Measurements from ENCODE around the gene AGBL3. TPM values are rescaled to one million over a fixed set of nuclear protein-coding genes. Genes with fewer than 3 reads are reported as not detected.

Gene AGBL3
- total and polyA plus RNA-seq, 9 of the 15 experiments (the other 6 are each of a cell fraction or from before 2014, with no cell fraction given) = 0.54 to 2.9 (median 1.7) TPM

GRCh38 chr7:135160098-135160857, 174.0 kb downstream of the AGBL3 start (continued):
- TF ChIP-seq, protein P1, sequence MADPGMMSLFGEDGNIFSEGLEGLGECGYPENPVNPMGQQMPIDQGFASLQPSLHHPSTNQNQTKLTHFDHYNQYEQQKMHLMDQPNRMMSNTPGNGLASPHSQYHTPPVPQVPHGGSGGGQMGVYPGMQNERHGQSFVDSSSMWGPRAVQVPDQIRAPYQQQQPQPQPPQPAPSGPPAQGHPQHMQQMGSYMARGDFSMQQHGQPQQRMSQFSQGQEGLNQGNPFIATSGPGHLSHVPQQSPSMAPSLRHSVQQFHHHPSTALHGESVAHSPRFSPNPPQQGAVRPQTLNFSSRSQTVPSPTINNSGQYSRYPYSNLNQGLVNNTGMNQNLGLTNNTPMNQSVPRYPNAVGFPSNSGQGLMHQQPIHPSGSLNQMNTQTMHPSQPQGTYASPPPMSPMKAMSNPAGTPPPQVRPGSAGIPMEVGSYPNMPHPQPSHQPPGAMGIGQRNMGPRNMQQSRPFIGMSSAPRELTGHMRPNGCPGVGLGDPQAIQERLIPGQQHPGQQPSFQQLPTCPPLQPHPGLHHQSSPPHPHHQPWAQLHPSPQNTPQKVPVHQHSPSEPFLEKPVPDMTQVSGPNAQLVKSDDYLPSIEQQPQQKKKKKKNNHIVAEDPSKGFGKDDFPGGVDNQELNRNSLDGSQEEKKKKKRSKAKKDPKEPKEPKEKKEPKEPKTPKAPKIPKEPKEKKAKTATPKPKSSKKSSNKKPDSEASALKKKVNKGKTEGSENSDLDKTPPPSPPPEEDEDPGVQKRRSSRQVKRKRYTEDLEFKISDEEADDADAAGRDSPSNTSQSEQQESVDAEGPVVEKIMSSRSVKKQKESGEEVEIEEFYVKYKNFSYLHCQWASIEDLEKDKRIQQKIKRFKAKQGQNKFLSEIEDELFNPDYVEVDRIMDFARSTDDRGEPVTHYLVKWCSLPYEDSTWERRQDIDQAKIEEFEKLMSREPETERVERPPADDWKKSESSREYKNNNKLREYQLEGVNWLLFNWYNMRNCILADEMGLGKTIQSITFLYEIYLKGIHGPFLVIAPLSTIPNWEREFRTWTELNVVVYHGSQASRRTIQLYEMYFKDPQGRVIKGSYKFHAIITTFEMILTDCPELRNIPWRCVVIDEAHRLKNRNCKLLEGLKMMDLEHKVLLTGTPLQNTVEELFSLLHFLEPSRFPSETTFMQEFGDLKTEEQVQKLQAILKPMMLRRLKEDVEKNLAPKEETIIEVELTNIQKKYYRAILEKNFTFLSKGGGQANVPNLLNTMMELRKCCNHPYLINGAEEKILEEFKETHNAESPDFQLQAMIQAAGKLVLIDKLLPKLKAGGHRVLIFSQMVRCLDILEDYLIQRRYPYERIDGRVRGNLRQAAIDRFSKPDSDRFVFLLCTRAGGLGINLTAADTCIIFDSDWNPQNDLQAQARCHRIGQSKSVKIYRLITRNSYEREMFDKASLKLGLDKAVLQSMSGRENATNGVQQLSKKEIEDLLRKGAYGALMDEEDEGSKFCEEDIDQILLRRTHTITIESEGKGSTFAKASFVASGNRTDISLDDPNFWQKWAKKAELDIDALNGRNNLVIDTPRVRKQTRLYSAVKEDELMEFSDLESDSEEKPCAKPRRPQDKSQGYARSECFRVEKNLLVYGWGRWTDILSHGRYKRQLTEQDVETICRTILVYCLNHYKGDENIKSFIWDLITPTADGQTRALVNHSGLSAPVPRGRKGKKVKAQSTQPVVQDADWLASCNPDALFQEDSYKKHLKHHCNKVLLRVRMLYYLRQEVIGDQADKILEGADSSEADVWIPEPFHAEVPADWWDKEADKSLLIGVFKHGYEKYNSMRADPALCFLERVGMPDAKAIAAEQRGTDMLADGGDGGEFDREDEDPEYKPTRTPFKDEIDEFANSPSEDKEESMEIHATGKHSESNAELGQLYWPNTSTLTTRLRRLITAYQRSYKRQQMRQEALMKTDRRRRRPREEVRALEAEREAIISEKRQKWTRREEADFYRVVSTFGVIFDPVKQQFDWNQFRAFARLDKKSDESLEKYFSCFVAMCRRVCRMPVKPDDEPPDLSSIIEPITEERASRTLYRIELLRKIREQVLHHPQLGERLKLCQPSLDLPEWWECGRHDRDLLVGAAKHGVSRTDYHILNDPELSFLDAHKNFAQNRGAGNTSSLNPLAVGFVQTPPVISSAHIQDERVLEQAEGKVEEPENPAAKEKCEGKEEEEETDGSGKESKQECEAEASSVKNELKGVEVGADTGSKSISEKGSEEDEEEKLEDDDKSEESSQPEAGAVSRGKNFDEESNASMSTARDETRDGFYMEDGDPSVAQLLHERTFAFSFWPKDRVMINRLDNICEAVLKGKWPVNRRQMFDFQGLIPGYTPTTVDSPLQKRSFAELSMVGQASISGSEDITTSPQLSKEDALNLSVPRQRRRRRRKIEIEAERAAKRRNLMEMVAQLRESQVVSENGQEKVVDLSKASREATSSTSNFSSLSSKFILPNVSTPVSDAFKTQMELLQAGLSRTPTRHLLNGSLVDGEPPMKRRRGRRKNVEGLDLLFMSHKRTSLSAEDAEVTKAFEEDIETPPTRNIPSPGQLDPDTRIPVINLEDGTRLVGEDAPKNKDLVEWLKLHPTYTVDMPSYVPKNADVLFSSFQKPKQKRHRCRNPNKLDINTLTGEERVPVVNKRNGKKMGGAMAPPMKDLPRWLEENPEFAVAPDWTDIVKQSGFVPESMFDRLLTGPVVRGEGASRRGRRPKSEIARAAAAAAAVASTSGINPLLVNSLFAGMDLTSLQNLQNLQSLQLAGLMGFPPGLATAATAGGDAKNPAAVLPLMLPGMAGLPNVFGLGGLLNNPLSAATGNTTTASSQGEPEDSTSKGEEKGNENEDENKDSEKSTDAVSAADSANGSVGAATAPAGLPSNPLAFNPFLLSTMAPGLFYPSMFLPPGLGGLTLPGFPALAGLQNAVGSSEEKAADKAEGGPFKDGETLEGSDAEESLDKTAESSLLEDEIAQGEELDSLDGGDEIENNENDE (IDR thresholded peaks at IDR 0.05; ENCODE audit: low read depth, low read length) = no peak
- TF ChIP-seq CBX1 (IDR thresholded peaks at IDR 0.05; ENCODE audit: low read depth) (no peak; the same call in 1 of the 2 replicates), KDM2B (CRISPR knock-in tag; IDR thresholded peaks at IDR 0.05) (no peak), LARP7 (IDR thresholded peaks at IDR 0.05) (no peak), CBFA2T2 (conservative IDR thresholded peaks at IDR 0.05) (peak; percentile 60), ZBTB1 (CRISPR knock-in tag; IDR thresholded peaks at IDR 0.05; ENCODE audit: borderline replicate concordance, low read depth) (no peak), GABPA (tag; conservative IDR thresholded peaks at IDR 0.05; ENCODE audit: low read depth) (peak; percentile 51), SAFB2 (IDR thresholded peaks at IDR 0.05; ENCODE audit: borderline replicate concordance, low read depth, low read length, severe bottlenecking) (no peak), TARDBP (IDR thresholded peaks at IDR 0.05) (0 out of 2 replicates have a peak, but pooled peaks have one; percentile 20), ZNF436 (CRISPR knock-in tag; IDR thresholded peaks at IDR 0.05) (no peak)
- TF ChIP-seq, protein P2, sequence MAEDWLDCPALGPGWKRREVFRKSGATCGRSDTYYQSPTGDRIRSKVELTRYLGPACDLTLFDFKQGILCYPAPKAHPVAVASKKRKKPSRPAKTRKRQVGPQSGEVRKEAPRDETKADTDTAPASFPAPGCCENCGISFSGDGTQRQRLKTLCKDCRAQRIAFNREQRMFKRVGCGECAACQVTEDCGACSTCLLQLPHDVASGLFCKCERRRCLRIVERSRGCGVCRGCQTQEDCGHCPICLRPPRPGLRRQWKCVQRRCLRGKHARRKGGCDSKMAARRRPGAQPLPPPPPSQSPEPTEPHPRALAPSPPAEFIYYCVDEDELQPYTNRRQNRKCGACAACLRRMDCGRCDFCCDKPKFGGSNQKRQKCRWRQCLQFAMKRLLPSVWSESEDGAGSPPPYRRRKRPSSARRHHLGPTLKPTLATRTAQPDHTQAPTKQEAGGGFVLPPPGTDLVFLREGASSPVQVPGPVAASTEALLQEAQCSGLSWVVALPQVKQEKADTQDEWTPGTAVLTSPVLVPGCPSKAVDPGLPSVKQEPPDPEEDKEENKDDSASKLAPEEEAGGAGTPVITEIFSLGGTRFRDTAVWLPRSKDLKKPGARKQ (CRISPR knock-in tag; IDR thresholded peaks at IDR 0.05) = peak; percentile 81; the same call in 1 of the 2 replicates
- TF ChIP-seq, protein P3, sequence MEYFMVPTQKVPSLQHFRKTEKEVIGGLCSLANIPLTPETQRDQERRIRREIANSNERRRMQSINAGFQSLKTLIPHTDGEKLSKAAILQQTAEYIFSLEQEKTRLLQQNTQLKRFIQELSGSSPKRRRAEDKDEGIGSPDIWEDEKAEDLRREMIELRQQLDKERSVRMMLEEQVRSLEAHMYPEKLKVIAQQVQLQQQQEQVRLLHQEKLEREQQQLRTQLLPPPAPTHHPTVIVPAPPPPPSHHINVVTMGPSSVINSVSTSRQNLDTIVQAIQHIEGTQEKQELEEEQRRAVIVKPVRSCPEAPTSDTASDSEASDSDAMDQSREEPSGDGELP (CRISPR knock-in tag; IDR thresholded peaks at IDR 0.05; ENCODE audit: borderline replicate concordance) = no peak
